ENCODE data around the gene EPB41L1. TPM values are rescaled to one million over a fixed set of nuclear protein-coding genes. Genes with fewer than 3 reads are reported as not detected.

EPB41L1 gene
- total RNA-seq, 1 experiment from 2014 or later, result 42.1 TPM

DNA sequence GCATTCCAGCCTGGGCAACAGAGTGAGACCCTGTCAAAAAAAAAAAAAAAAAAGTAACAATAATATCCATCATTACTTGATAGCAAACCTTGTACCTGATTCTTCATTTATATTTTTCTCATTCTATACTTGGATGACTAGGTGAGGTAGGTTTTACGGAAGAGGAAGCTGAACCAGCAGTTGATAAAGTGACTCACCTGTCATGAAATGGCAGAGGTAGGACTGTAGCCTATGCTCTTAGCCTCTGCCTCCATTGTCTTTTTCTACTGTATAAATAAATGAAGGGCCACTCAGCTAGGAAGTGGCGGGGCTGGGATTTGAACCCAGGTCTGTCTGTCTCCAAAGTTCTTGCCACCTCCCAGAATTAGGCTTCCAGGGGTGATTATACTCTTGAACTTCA is 20.7 kb upstream of the EPB41L1 start:
- BruUV-seq (replicated peaks), result no TSS peak
- no peak overlapping the region for H3K9ac ChIP-seq (ENCODE audit: low read length)
- H2AFZ ChIP-seq (ENCODE audit: low read depth, low read length, poor library complexity, severe bottlenecking), result no peak overlapping the region
- no peak overlapping the region for H3K27ac ChIP-seq (ENCODE audit: low read depth, low read length)
- no peaks in the 10 kb centered on the region for H3K79me2 ChIP-seq (ENCODE audit: insufficient read depth, low read length)
- ChIA-PET CTCF (interaction anchor here (2.0 to 2.3 kb wide), 2 partner anchors 139 to 141 kb away, joined by 8 to 9 read pairs; no protein-coding TSS in a partner anchor), RAD21 (ENCODE audit: low non-redundant PET in 1 of 2, low total read pairs in 2 of 2, uncharacterized antibody in 2 of 2, unreplicated experiment in 2 of 2) (no interaction called here), POLR2A (interaction anchor here (1.1 kb wide), 1 partner anchor 11 kb away, joined by 3 read pairs; no protein-coding TSS in a partner anchor)
- H4K20me1 ChIP-seq (ENCODE audit: insufficient read depth), result no peaks in the 10 kb centered on the region
- H3K36me3 ChIP-seq (ENCODE audit: control insufficient read depth in 1 of 2, insufficient read depth in 2 of 2, low read length in 2 of 2), result no peaks in the 10 kb centered on the region
- ATAC-seq, result no peak
- H3K4me1 ChIP-seq (ENCODE audit: control insufficient read depth in 1 of 2, insufficient read depth in 2 of 2, low read length in 2 of 2), result peaks cover 3 to 24% of the 10 kb centered on the region in 2 experiments; a peak in 3 of 4 replicates
- no peak overlapping the region for H3K4me2 ChIP-seq (ENCODE audit: low read length)
- intact Hi-C loops (cut with micrococcal nuclease), result no loop called here
- TF ChIP-seq EZH2 (IDR thresholded peaks at IDR 0.05) (no peak), POLR2AphosphoS5 (IDR thresholded peaks at IDR 0.05; ENCODE audit: low read depth, low read length) (no peak), SIN3A (IDR thresholded peaks at IDR 0.05; ENCODE audit: low read depth) (no peak), REST (IDR thresholded peaks at IDR 0.05; ENCODE audit: low read depth) (no peak), TCF7L2 (IDR thresholded peaks at IDR 0.05; ENCODE audit: borderline replicate concordance, extremely low read depth, insufficient read depth, insufficient read length) (no peak), CBX3 (IDR thresholded peaks at IDR 0.05; ENCODE audit: low read depth) (no peak), SP1 (IDR thresholded peaks at IDR 0.05; ENCODE audit: low read depth) (no peak), FOSL1 (IDR thresholded peaks at IDR 0.05; ENCODE audit: low read depth) (no peak), ZBTB33 (IDR thresholded peaks at IDR 0.05; ENCODE audit: extremely low read depth, insufficient replicate concordance, low read length) (no peak), SRF (IDR thresholded peaks at IDR 0.05; ENCODE audit: low read depth) (no peak), ELF1 (IDR thresholded peaks at IDR 0.05; ENCODE audit: borderline replicate concordance, low read depth) (no peak), JUND (IDR thresholded peaks at IDR 0.05) (no peak), EGR1 (IDR thresholded peaks at IDR 0.05; ENCODE audit: low read depth) (no peak), ZFX (IDR thresholded peaks at IDR 0.05) (no peak), YY1 (IDR thresholded peaks at IDR 0.05; ENCODE audit: extremely low read depth, insufficient replicate concordance, low read depth, low read length) (no peak), POLR2A (IDR thresholded peaks at IDR 0.05; ENCODE audit: borderline replicate concordance, extremely low read depth, insufficient read depth, insufficient read length) (no peak), ZNF274 (IDR thresholded peaks at IDR 0.05; ENCODE audit: low read depth, low read length) (no peak)
- no peak overlapping the region for H3K4me3 ChIP-seq (replicated peaks in 1 of 2; ENCODE audit: low read depth in 1 of 2, low read length in 2 of 2)
- H3K9me3 ChIP-seq (ENCODE audit: control insufficient read depth in 1 of 2, insufficient read depth in 1 of 2, low read depth in 1 of 2, low read length in 2 of 2), result no peaks in the 10 kb centered on the region
- H3K9me2 ChIP-seq (ENCODE audit: insufficient read depth), result no peaks in the 10 kb centered on the region
- DNase-seq (ENCODE audit: low read depth, low spot score), result no peak
- H3K27me3 ChIP-seq (ENCODE audit: insufficient read depth, low read length), result no peaks in the 10 kb centered on the region
